ENCODE measurements around the gene CYB5RL.

GRCh38 chr1:54199765-54200518 lies at the start of gene CYB5RL, which contains the start of gene MRPL37:
- TF ChIP-seq ZNF713 (CRISPR knock-in tag; IDR thresholded peaks at IDR 0.05) (no peak), ZNF10 (CRISPR knock-in tag; IDR thresholded peaks at IDR 0.05; ENCODE audit: borderline replicate concordance, low read depth) (no peak), SP2 (CRISPR knock-in tag; IDR thresholded peaks at IDR 0.05) (peak; percentile 99), ZNF816 (CRISPR knock-in tag; IDR thresholded peaks at IDR 0.05; ENCODE audit: borderline replicate concordance) (no peak), MYNN (CRISPR knock-in tag; IDR thresholded peaks at IDR 0.05; ENCODE audit: low read depth) (no peak), PBX3 (CRISPR knock-in tag; IDR thresholded peaks at IDR 0.05; ENCODE audit: borderline replicate concordance) (peak; percentile 90; the same call in 1 of the 2 replicates), EP300 (IDR thresholded peaks at IDR 0.05; ENCODE audit: low read depth in 2 of 2, low read length in 2 of 2) (no peak), EP300 (CRISPR knock-in tag; IDR thresholded peaks at IDR 0.05; ENCODE audit: borderline replicate concordance) (no peak; the same call in 1 of the 2 replicates)
- TF ChIP-seq, protein P1, sequence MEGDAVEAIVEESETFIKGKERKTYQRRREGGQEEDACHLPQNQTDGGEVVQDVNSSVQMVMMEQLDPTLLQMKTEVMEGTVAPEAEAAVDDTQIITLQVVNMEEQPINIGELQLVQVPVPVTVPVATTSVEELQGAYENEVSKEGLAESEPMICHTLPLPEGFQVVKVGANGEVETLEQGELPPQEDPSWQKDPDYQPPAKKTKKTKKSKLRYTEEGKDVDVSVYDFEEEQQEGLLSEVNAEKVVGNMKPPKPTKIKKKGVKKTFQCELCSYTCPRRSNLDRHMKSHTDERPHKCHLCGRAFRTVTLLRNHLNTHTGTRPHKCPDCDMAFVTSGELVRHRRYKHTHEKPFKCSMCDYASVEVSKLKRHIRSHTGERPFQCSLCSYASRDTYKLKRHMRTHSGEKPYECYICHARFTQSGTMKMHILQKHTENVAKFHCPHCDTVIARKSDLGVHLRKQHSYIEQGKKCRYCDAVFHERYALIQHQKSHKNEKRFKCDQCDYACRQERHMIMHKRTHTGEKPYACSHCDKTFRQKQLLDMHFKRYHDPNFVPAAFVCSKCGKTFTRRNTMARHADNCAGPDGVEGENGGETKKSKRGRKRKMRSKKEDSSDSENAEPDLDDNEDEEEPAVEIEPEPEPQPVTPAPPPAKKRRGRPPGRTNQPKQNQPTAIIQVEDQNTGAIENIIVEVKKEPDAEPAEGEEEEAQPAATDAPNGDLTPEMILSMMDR (CRISPR knock-in tag; IDR thresholded peaks at IDR 0.05) = no peak
- TF ChIP-seq, protein P2, sequence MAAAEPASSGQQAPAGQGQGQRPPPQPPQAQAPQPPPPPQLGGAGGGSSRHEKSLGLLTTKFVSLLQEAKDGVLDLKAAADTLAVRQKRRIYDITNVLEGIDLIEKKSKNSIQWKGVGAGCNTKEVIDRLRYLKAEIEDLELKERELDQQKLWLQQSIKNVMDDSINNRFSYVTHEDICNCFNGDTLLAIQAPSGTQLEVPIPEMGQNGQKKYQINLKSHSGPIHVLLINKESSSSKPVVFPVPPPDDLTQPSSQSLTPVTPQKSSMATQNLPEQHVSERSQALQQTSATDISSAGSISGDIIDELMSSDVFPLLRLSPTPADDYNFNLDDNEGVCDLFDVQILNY (CRISPR knock-in tag; conservative IDR thresholded peaks at IDR 0.05) = peak; percentile 72; the same call in 1 of the 2 replicates
